Suprapubic skin (tissue), 4 donors: Measurements from ENCODE around the gene PTPRD. TPM values are rescaled to one million over a fixed set of nuclear protein-coding genes. Genes with fewer than 3 reads are reported as not detected.

ENCODE experiments used
- DNase-seq, 2 donors: peaks; one replicate each; pipeline ENCODE4 v3.0.0-alpha.2; 2019; ENCODE audit warnings: low spot score in 2 of 2
- H3K27ac ChIP-seq: fragments of 200-600 bp; sonication (generic); one replicate; pipeline ENCODE4 v1.5.1; 2019
- H3K27me3 ChIP-seq: fragments of 200-600 bp; sonication (generic); one replicate; pipeline ENCODE4 v1.5.1; 2019
- H3K36me3 ChIP-seq: fragments of 200-600 bp; sonication (generic); one replicate; pipeline ENCODE4 v1.5.1; 2019
- H3K4me1 ChIP-seq: fragments of 200-600 bp; sonication (generic); one replicate; pipeline ENCODE4 v1.5.1; 2019
- H3K4me3 ChIP-seq: fragments of 200-600 bp; sonication (generic); one replicate; pipeline ENCODE4 v1.5.1; 2019; ENCODE audit warnings: mild to moderate bottlenecking
- H3K9me3 ChIP-seq: fragments of 200-600 bp; sonication (generic); one replicate; pipeline ENCODE4 v1.5.1; 2019
- CTCF ChIP-seq, 2 donors: fragments of 200-600 bp in 1 of 2; fragments of 450-650 bp in 1 of 2; sonication (generic) in 1 of 2; IDR thresholded peaks; one replicate each; pipeline ENCODE4 v1.5.1; 2016 to 2019; ENCODE audit warnings: antibody characterized with exemption in 2 of 2, mild to moderate bottlenecking in 1 of 2, moderate library complexity in 1 of 2
- EP300 ChIP-seq: sonication (generic); formaldehyde crosslinking; IDR thresholded peaks from one replicate; pipeline ENCODE4 v1.6.1; 2017; ENCODE audit warnings: antibody characterized with exemption
- POLR2A ChIP-seq, 2 donors: fragments of 450-650 bp; IDR thresholded peaks; one replicate each; pipeline ENCODE4 v1.6.1; 2017; ENCODE audit warnings: antibody characterized with exemption in 2 of 2, mild to moderate bottlenecking in 2 of 2, moderate library complexity in 2 of 2
- POLR2AphosphoS5 ChIP-seq, 3 donors: sonication (generic); formaldehyde crosslinking; IDR thresholded peaks; one replicate each; pipeline ENCODE4 v1.6.1; 2017; ENCODE audit warnings: antibody characterized with exemption in 3 of 3
- WGBS: methylation state at CpG from one replicate; pipeline ENCODE4 v1.1.5; 2018; 5-methylcytosine and 5-hydroxymethylcytosine counted together
- total RNA-seq, 4 donors: library from RNA; depleted of rRNA; stranded (reverse); fragments of >200 nt; gene quantifications; one replicate each; pipeline ENCODE4 v1.1.0, GENCODE V29; 2016

PTPRD gene
- total RNA-seq, 4 donors from 2014 or later, result 0.49 to 3.3 (median 2.5) TPM

GRCh38 chr9:8301296-8301695 lies 2311.5 kb downstream of the PTPRD start:
- H3K36me3 ChIP-seq, result no peaks in the 10 kb centered on the region

GRCh38 chr9:8297047-8297446 lies 2315.8 kb downstream of the PTPRD start:
- H3K27ac ChIP-seq, result no peak overlapping the region
- DNase-seq, result no peak
- no peaks in the 10 kb centered on the region for H3K4me1 ChIP-seq
- 82% methylated on average over 3 of the region's 3 CpGs for WGBS
- no peak for TF ChIP-seq POLR2A (IDR thresholded peaks at IDR 0.05)
- TF ChIP-seq CTCF (IDR thresholded peaks at IDR 0.05), result no peak
- TF ChIP-seq POLR2AphosphoS5 (IDR thresholded peaks at IDR 0.05), result no peak
- TF ChIP-seq EP300, result no peak
- no peaks in the 10 kb centered on the region for H3K36me3 ChIP-seq
- no peak overlapping the region for H3K4me3 ChIP-seq
- no peaks in the 10 kb centered on the region for H3K9me3 ChIP-seq
- no peaks in the 10 kb centered on the region for H3K27me3 ChIP-seq

More at GRCh38 chr9:8301296-8301695, 2311.5 kb downstream of the PTPRD start:
- no peak overlapping the region for H3K4me3 ChIP-seq
- no peak overlapping the region for H3K27ac ChIP-seq
- no peaks in the 10 kb centered on the region for H3K27me3 ChIP-seq
- no peaks in the 10 kb centered on the region for H3K4me1 ChIP-seq
- 73% methylated on average over 3 of the region's 3 CpGs for WGBS
- H3K9me3 ChIP-seq, result peaks cover 8% of the 10 kb centered on the region
- TF ChIP-seq CTCF (IDR thresholded peaks at IDR 0.05) (no peak), EP300 (no peak)
- DNase-seq, result no peak

GRCh38 chr9:8292657-8293056 lies 2320.1 kb downstream of the PTPRD start:
- H3K4me1 ChIP-seq, result no peaks in the 10 kb centered on the region
- DNase-seq, result no peak
- no peak overlapping the region for H3K4me3 ChIP-seq
- no peaks in the 10 kb centered on the region for H3K9me3 ChIP-seq
- H3K27ac ChIP-seq, result no peak overlapping the region
- TF ChIP-seq CTCF (IDR thresholded peaks at IDR 0.05) (no peak), POLR2A (IDR thresholded peaks at IDR 0.05) (no peak), EP300 (no peak), POLR2AphosphoS5 (IDR thresholded peaks at IDR 0.05) (no peak)
- no peaks in the 10 kb centered on the region for H3K27me3 ChIP-seq
- WGBS, result 86% methylated on average over 4 of the region's 4 CpGs
- H3K36me3 ChIP-seq, result no peaks in the 10 kb centered on the region

- Histone ChIP-seq H3K4me1 (no peaks in the 10 kb centered on the region), H3K36me3 (no peaks in the 10 kb centered on the region), H3K27ac (no peak overlapping the region), H3K27me3 (no peaks in the 10 kb centered on the region), H3K4me3 (no peak overlapping the region), H3K9me3 (no peaks in the 10 kb centered on the region)
- no peak for DNase-seq
- no peak for TF ChIP-seq POLR2A (IDR thresholded peaks at IDR 0.05)
- 79% methylated on average over 2 of the region's 2 CpGs for WGBS
Measured at GRCh38 chr9:8289681-8290080, 2323.1 kb downstream of the PTPRD start.

GRCh38 chr9:8287970-8288369 lies 2324.8 kb downstream of the PTPRD start:
- no peaks in the 10 kb centered on the region for H3K9me3 ChIP-seq
- H3K4me3 ChIP-seq, result no peak overlapping the region
- no peaks in the 10 kb centered on the region for H3K27me3 ChIP-seq
- no peaks in the 10 kb centered on the region for H3K4me1 ChIP-seq
- 69% methylated on average over 2 of the region's 2 CpGs for WGBS
- DNase-seq, result no peak
- no peak overlapping the region for H3K27ac ChIP-seq
- no peaks in the 10 kb centered on the region for H3K36me3 ChIP-seq
- no peak for TF ChIP-seq EP300
- TF ChIP-seq POLR2AphosphoS5 (IDR thresholded peaks at IDR 0.05), result no peak

- no peaks in the 10 kb centered on the region for H3K36me3 ChIP-seq
- H3K4me3 ChIP-seq, result no peak overlapping the region
- WGBS, result 48% methylated on average over 2 of the region's 2 CpGs
- TF ChIP-seq POLR2AphosphoS5 (IDR thresholded peaks at IDR 0.05), result no peak
- no peak for TF ChIP-seq EP300
- no peak for TF ChIP-seq CTCF (IDR thresholded peaks at IDR 0.05)
- TF ChIP-seq POLR2A (IDR thresholded peaks at IDR 0.05), result no peak
- no peaks in the 10 kb centered on the region for H3K4me1 ChIP-seq
- DNase-seq, result no peak
- no peak overlapping the region for H3K27ac ChIP-seq
- H3K9me3 ChIP-seq, result no peaks in the 10 kb centered on the region
- no peaks in the 10 kb centered on the region for H3K27me3 ChIP-seq
Measured at GRCh38 chr9:8287501-8287900, 2325.3 kb downstream of the PTPRD start.
